HCT116 (cell line): ENCODE data around the gene MLH3. TPM values are rescaled to one million over a fixed set of nuclear protein-coding genes. Genes with fewer than 3 reads are reported as not detected.

ENCODE experiments used
- ATAC-seq: fragments of 200-7000 bp; cut with Tn5 transposase; 2 replicates; pipeline ENCODE4 v1.9.1; 2020; ENCODE audit warnings: mild to moderate bottlenecking, moderate library complexity
- BruUV-seq: library from RNA; stranded (reverse); fragments of 400-500 nt; replicated peaks from 2 replicates; lab custom pipeline; 2021; lab: Mats Ljungman, UMichigan
- CTCF ChIA-PET: fragments of 300-600 bp; sonication (Branson Sonifier 250); formaldehyde crosslinking; loops from one replicate; lab custom pipeline; 2021; ENCODE audit warnings: antibody characterized with exemption; lab: Charles Lee
- POLR2A ChIA-PET: fragments of 300-600, 350-600 bp; sonication (Branson Sonifier 250); formaldehyde crosslinking; loops from one replicate; lab custom pipeline; 2021; ENCODE audit warnings: antibody characterized with exemption; lab: Charles Lee
- RAD21 ChIA-PET, 2 experiments: fragments of 300-600 bp; sonication (Branson Sonifier 250); formaldehyde crosslinking; loops; one replicate each; lab custom pipeline; 2023; ENCODE audit warnings: low total read pairs in 2 of 2; ENCODE audit not compliant: uncharacterized antibody in 2 of 2, unreplicated experiment in 2 of 2, low non-redundant PET in 1 of 2; lab: Charles Lee
- DNase-seq: peaks from one replicate; pipeline ENCODE4 v3.0.0-alpha.2; 2010; ENCODE audit warnings: low read depth, low spot score
- H2AFZ ChIP-seq: fragments of 200-600 bp; shearing (Covaris generic), sonication (generic); 2 replicates; pipeline ENCODE4 v1.6.1; 2017; ENCODE audit warnings: low read depth, mixed run types, mixed read lengths, antibody characterized with exemption, low read length; ENCODE audit not compliant: poor library complexity, severe bottlenecking
- H3K27ac ChIP-seq: 2 replicates; pipeline ENCODE4 v1.5.1; 2012; ENCODE audit warnings: low read depth, low read length
- H3K27me3 ChIP-seq: fragments of 200-600 bp; sonication (generic); 2 replicates; pipeline ENCODE4 v1.6.1; 2016; ENCODE audit warnings: mixed run types, low read length, mixed read lengths; ENCODE audit not compliant: insufficient read depth
- H3K36me3 ChIP-seq, 2 experiments: fragments of 200-500 bp in 1 of 2; fragments of 200-600 bp in 1 of 2; sonication (Bioruptor generic) in 1 of 2; sonication (generic) in 1 of 2; 2 replicates each; pipeline versions ENCODE4 v1.5.1 to v1.6.1; 2014 to 2016; ENCODE audit warnings: low read length in 2 of 2, inconsistent platforms in 1 of 2, mixed read lengths in 1 of 2, mixed run types in 1 of 2; ENCODE audit not compliant: insufficient read depth in 2 of 2, control insufficient read depth in 1 of 2
- H3K4me1 ChIP-seq, 2 experiments: fragments of 200-600 bp in 1 of 2; sonication (generic) in 1 of 2; 2 replicates each; pipeline versions ENCODE4 v1.5.1 to v1.6.1; 2012 to 2017; ENCODE audit warnings: low read length in 2 of 2, inconsistent platforms in 1 of 2, mild to moderate bottlenecking in 1 of 2, mixed read lengths in 1 of 2, mixed run types in 1 of 2, moderate library complexity in 1 of 2; ENCODE audit not compliant: insufficient read depth in 2 of 2, control insufficient read depth in 1 of 2
- H3K4me2 ChIP-seq: fragments of 200-600 bp; sonication (generic); 2 replicates; pipeline ENCODE4 v1.6.1; 2017; ENCODE audit warnings: mixed run types, low read length, mixed read lengths
- H3K4me3 ChIP-seq, 2 experiments: fragments of 200-600 bp in 1 of 2; sonication (generic) in 1 of 2; replicated peaks in 1 of 2; 2 replicates each; pipeline ENCODE4 v1.5.1; 2011 to 2016; ENCODE audit warnings: low read length in 2 of 2, control low read depth in 1 of 2, low read depth in 1 of 2, mild to moderate bottlenecking in 1 of 2, mixed read lengths in 1 of 2, mixed run types in 1 of 2
- H3K79me2 ChIP-seq: fragments of 200-600 bp; sonication (generic); 2 replicates; pipeline ENCODE4 v1.6.1; 2017; ENCODE audit warnings: mild to moderate bottlenecking, mixed run types, low read length, moderate library complexity, mixed read lengths; ENCODE audit not compliant: insufficient read depth
- H3K9ac ChIP-seq: fragments of 200-600 bp; sonication (generic); 2 replicates; pipeline ENCODE4 v1.6.1; 2016; ENCODE audit warnings: low read length, mixed read lengths
- H3K9me2 ChIP-seq: fragments of 200-600 bp; sonication (generic), shearing (Covaris generic); 2 replicates; pipeline ENCODE4 v1.6.1; 2017; ENCODE audit warnings: mixed run types, mild to moderate bottlenecking, moderate library complexity; ENCODE audit not compliant: insufficient read depth
- H3K9me3 ChIP-seq, 2 experiments: fragments of 200-500 bp in 1 of 2; fragments of 200-600 bp in 1 of 2; sonication (Bioruptor generic) in 1 of 2; sonication (generic) in 1 of 2; 2 replicates each; pipeline ENCODE4 v1.6.1; 2014 to 2017; ENCODE audit warnings: low read length in 2 of 2, mixed read lengths in 2 of 2, inconsistent platforms in 1 of 2, low read depth in 1 of 2, mild to moderate bottlenecking in 1 of 2, mixed run types in 1 of 2, moderate library complexity in 1 of 2; ENCODE audit not compliant: control insufficient read depth in 1 of 2, insufficient read depth in 1 of 2
- H4K20me1 ChIP-seq: fragments of 200-600 bp; sonication (generic), shearing (Covaris generic); 2 replicates; pipeline ENCODE4 v1.6.1; 2017; ENCODE audit warnings: mixed run types, mild to moderate bottlenecking, moderate library complexity; ENCODE audit not compliant: insufficient read depth
- CBX3 ChIP-seq: IDR thresholded peaks from 2 replicates; pipeline ENCODE4 v1.6.1; 2012; ENCODE audit warnings: low read depth
- CEBPB ChIP-seq: IDR thresholded peaks from 2 replicates; pipeline ENCODE4 v1.6.1; 2012; ENCODE audit warnings: low read depth
- CTCF ChIP-seq, 3 experiments: fragments of 200-600 bp in 1 of 3; sonication (generic) in 1 of 3; IDR thresholded peaks in 2 of 3; conservative IDR thresholded peaks in 1 of 3; 2 replicates each; pipeline ENCODE4 v1.5.1; 2012 to 2017; ENCODE audit warnings: low read depth in 2 of 3, low read length in 2 of 3, antibody characterized with exemption in 1 of 3, borderline replicate concordance in 1 of 3, control low read depth in 1 of 3, mild to moderate bottlenecking in 1 of 3, mixed read lengths in 1 of 3, mixed run types in 1 of 3, moderate library complexity in 1 of 3; ENCODE audit not compliant: insufficient read depth in 1 of 3
- EGR1 ChIP-seq: IDR thresholded peaks from 2 replicates; pipeline ENCODE4 v1.6.1; 2012; ENCODE audit warnings: low read depth
- EZH2phosphoT487 ChIP-seq: fragments of 200-600 bp; IDR thresholded peaks from 2 replicates; pipeline ENCODE4 v1.6.1; 2018; ENCODE audit warnings: antibody characterized with exemption, borderline replicate concordance
- FOSL1 ChIP-seq: IDR thresholded peaks from 2 replicates; pipeline ENCODE4 v1.6.1; 2012; ENCODE audit warnings: low read depth
- JUND ChIP-seq: IDR thresholded peaks from 2 replicates; pipeline ENCODE4 v1.6.1; 2012
- MAX ChIP-seq: IDR thresholded peaks from 2 replicates; pipeline ENCODE4 v1.6.1; 2012
- POLR2AphosphoS5 ChIP-seq: IDR thresholded peaks from 2 replicates; pipeline ENCODE4 v1.6.1; 2011; ENCODE audit warnings: mild to moderate bottlenecking, low read depth, low read length, moderate library complexity
- RAD21 ChIP-seq: IDR thresholded peaks from 2 replicates; pipeline ENCODE4 v1.6.1; 2012; ENCODE audit warnings: low read depth, mild to moderate bottlenecking
- REST ChIP-seq: IDR thresholded peaks from 2 replicates; pipeline ENCODE4 v1.6.1; 2012; ENCODE audit warnings: low read depth
- SIN3A ChIP-seq: IDR thresholded peaks from 2 replicates; pipeline ENCODE4 v1.6.1; 2012; ENCODE audit warnings: low read depth
- SP1 ChIP-seq: IDR thresholded peaks from 2 replicates; pipeline ENCODE4 v1.6.1; 2012; ENCODE audit warnings: low read depth
- SRF ChIP-seq: IDR thresholded peaks from 2 replicates; pipeline ENCODE4 v1.6.1; 2012; ENCODE audit warnings: low read depth
- YY1 ChIP-seq: IDR thresholded peaks from 2 replicates; pipeline ENCODE4 v1.6.1; 2011; ENCODE audit warnings: low read length, low read depth, moderate library complexity, mild to moderate bottlenecking; ENCODE audit not compliant: insufficient replicate concordance; ENCODE audit errors: extremely low read depth
- ZFX ChIP-seq: fragments of 450-650 bp; IDR thresholded peaks from 2 replicates; pipeline ENCODE4 v1.6.1; 2017
- ZNF274 ChIP-seq: fragments of 200-500 bp; sonication (Bioruptor generic); IDR thresholded peaks from 2 replicates; pipeline ENCODE4 v1.6.1; 2014; ENCODE audit warnings: mild to moderate bottlenecking, low read depth, low read length, inconsistent platforms
- intact Hi-C: fragments of 100-400 bp; cut with micrococcal nuclease; formaldehyde crosslinking; loops from 2 replicates; pipeline ENCODE4 v1.10.0; 2022
- total RNA-seq: library from RNA; stranded (reverse); gene quantifications from one replicate; pipeline ENCODE4 v1.2.1, GENCODE V29; 2021; ENCODE audit not compliant: unreplicated experiment

Gene MLH3
- total RNA-seq, 1 experiment from 2014 or later = 14.7 TPM

- no peak overlapping the region for H3K4me3 ChIP-seq
- H4K20me1 ChIP-seq = no peaks in the 10 kb centered on the region; the same call in 1 of the 2 replicates
- H3K9me2 ChIP-seq = no peaks in the 10 kb centered on the region
- DNase-seq (no peak), ATAC-seq (no peak)
- no peaks in the 10 kb centered on the region for H3K27me3 ChIP-seq
- H3K9me3 ChIP-seq = no peaks in the 10 kb centered on the region
- ChIA-PET POLR2A (no interaction called here), CTCF (no interaction called here)
- no peak for TF ChIP-seq EGR1
- TF ChIP-seq CBX3 = no peak
- no peak for TF ChIP-seq CTCF (IDR thresholded peaks at IDR 0.05 in 2 of 3, conservative IDR thresholded peaks at IDR 0.05 in 1 of 3; ENCODE audit: borderline replicate concordance in 1 of 3, insufficient read depth in 1 of 3, low read depth in 2 of 3, low read length in 2 of 3)
- no peak for TF ChIP-seq ZNF274
- TF ChIP-seq FOSL1 = no peak
- TF ChIP-seq SRF = no peak
- TF ChIP-seq SIN3A = no peak
- TF ChIP-seq CEBPB = no peak
- no peak for TF ChIP-seq YY1
- no peak for TF ChIP-seq ZFX
- no peak for TF ChIP-seq POLR2AphosphoS5
- TF ChIP-seq SP1 = no peak
- TF ChIP-seq REST = no peak
- no peak for TF ChIP-seq RAD21
- TF ChIP-seq JUND = no peak
- no peak for TF ChIP-seq MAX
- TF ChIP-seq EZH2phosphoT487 = no peak
- TF ChIP-seq, all 23 proteins: peak for 0
- Histone ChIP-seq H3K9ac (no peak overlapping the region), H2AFZ (no peak overlapping the region), H3K79me2 (no peaks in the 10 kb centered on the region), H3K27ac (no peak overlapping the region), H3K4me2 (no peak overlapping the region), H3K4me1 (no peaks in the 10 kb centered on the region), H3K36me3 (peaks cover 0 to 10% of the 10 kb centered on the region in 2 experiments; a peak in 3 of 4 replicates)
- intact Hi-C loops = no loop called here
- RAD21 ChIA-PET = interaction anchor here in 1 of 2 experiments (0.6 kb wide), 1 partner anchor 21 kb away, joined by 3 read pairs; no protein-coding TSS in a partner anchor
- BruUV-seq = no TSS peak
Measured at GRCh38 chr14:75030147-75030546, 21.1 kb downstream of the MLH3 start.
